ENCODE results near the gene ZBED1.

Gene ZBED1

DNA sequence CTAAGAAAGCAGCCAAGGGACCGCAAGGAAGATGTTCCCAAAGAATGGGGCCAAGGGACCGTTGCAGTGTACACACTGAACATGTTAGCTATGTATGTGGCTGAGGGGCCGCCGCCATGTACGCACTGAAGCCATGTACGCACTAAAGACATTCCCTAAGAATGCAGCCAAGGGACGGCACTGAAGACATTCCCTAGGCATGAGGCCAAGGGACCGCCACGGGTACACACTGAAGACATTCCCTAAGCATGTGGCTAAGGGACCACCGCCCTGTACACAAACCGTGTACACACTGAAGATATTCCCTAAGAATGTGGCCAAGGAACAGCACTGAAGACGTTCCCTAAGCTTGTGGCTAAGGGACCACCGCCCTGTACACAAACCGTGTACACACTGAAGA is 54.0 kb downstream of the ZBED1 start:
- no peaks in the 10 kb centered on the region for H3K36me3 ChIP-seq (ENCODE audit: low read depth)
- ATAC-seq (ENCODE audit: low read depth), result no peak
- no peaks in the 10 kb centered on the region for H3K27me3 ChIP-seq (ENCODE audit: insufficient read depth, poor library complexity, severe bottlenecking)
- DNase-seq (ENCODE audit: low spot score), result no peak
- H3K27ac ChIP-seq (ENCODE audit: poor library complexity, severe bottlenecking), result no peak overlapping the region
- no peaks in the 10 kb centered on the region for H3K9me3 ChIP-seq (ENCODE audit: severe bottlenecking)
- H3K4me1 ChIP-seq (ENCODE audit: insufficient read depth, poor library complexity, severe bottlenecking), result no peaks in the 10 kb centered on the region
- no peak overlapping the region for H3K4me3 ChIP-seq (ENCODE audit: severe bottlenecking)
- TF ChIP-seq, protein P1, sequence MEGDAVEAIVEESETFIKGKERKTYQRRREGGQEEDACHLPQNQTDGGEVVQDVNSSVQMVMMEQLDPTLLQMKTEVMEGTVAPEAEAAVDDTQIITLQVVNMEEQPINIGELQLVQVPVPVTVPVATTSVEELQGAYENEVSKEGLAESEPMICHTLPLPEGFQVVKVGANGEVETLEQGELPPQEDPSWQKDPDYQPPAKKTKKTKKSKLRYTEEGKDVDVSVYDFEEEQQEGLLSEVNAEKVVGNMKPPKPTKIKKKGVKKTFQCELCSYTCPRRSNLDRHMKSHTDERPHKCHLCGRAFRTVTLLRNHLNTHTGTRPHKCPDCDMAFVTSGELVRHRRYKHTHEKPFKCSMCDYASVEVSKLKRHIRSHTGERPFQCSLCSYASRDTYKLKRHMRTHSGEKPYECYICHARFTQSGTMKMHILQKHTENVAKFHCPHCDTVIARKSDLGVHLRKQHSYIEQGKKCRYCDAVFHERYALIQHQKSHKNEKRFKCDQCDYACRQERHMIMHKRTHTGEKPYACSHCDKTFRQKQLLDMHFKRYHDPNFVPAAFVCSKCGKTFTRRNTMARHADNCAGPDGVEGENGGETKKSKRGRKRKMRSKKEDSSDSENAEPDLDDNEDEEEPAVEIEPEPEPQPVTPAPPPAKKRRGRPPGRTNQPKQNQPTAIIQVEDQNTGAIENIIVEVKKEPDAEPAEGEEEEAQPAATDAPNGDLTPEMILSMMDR (IDR thresholded peaks at IDR 0.05; ENCODE audit: poor library complexity, severe bottlenecking), result no peak

GRCh38 chrX:2445662-2446623 is 54.8 kb downstream of the ZBED1 start:
- H3K36me3 ChIP-seq (ENCODE audit: low read depth), result no peaks in the 10 kb centered on the region
- ATAC-seq (ENCODE audit: low read depth) (no peak), DNase-seq (ENCODE audit: low spot score) (peak; percentile 42)
- H3K4me1 ChIP-seq (ENCODE audit: insufficient read depth, poor library complexity, severe bottlenecking), result no peaks in the 10 kb centered on the region
- TF ChIP-seq, protein P1 (IDR thresholded peaks at IDR 0.05; ENCODE audit: poor library complexity, severe bottlenecking), result no peak
- H3K27ac ChIP-seq (ENCODE audit: poor library complexity, severe bottlenecking), result no peak overlapping the region
- no peak overlapping the region for H3K4me3 ChIP-seq (ENCODE audit: severe bottlenecking)
- no peaks in the 10 kb centered on the region for H3K27me3 ChIP-seq (ENCODE audit: insufficient read depth, poor library complexity, severe bottlenecking)
- no peaks in the 10 kb centered on the region for H3K9me3 ChIP-seq (ENCODE audit: severe bottlenecking)

- Histone ChIP-seq H3K4me1 (ENCODE audit: insufficient read depth, poor library complexity, severe bottlenecking) (no peaks in the 10 kb centered on the region), H3K9me3 (ENCODE audit: severe bottlenecking) (no peaks in the 10 kb centered on the region), H3K27me3 (ENCODE audit: insufficient read depth, poor library complexity, severe bottlenecking) (no peaks in the 10 kb centered on the region), H3K4me3 (ENCODE audit: severe bottlenecking) (no peak overlapping the region), H3K27ac (ENCODE audit: poor library complexity, severe bottlenecking) (no peak overlapping the region), H3K36me3 (ENCODE audit: low read depth) (no peaks in the 10 kb centered on the region)
- DNase-seq (ENCODE audit: low spot score), result no peak
- ATAC-seq (ENCODE audit: low read depth), result no peak
- TF ChIP-seq, protein P1 (IDR thresholded peaks at IDR 0.05; ENCODE audit: poor library complexity, severe bottlenecking), result no peak
Observed at GRCh38 chrX:2442694-2443093, 58.1 kb downstream of the ZBED1 start.

GRCh38 chrX:2441466-2441865 is 59.3 kb downstream of the ZBED1 start:
- no peak for DNase-seq (ENCODE audit: low spot score)
- ATAC-seq (ENCODE audit: low read depth), result no peak
- Histone ChIP-seq H3K36me3 (ENCODE audit: low read depth) (no peaks in the 10 kb centered on the region), H3K27ac (ENCODE audit: poor library complexity, severe bottlenecking) (no peak overlapping the region), H3K9me3 (ENCODE audit: severe bottlenecking) (no peaks in the 10 kb centered on the region), H3K4me1 (ENCODE audit: insufficient read depth, poor library complexity, severe bottlenecking) (no peaks in the 10 kb centered on the region), H3K27me3 (ENCODE audit: insufficient read depth, poor library complexity, severe bottlenecking) (no peaks in the 10 kb centered on the region), H3K4me3 (ENCODE audit: severe bottlenecking) (no peak overlapping the region)
- TF ChIP-seq, protein P1 (IDR thresholded peaks at IDR 0.05; ENCODE audit: poor library complexity, severe bottlenecking), result no peak

DNA sequence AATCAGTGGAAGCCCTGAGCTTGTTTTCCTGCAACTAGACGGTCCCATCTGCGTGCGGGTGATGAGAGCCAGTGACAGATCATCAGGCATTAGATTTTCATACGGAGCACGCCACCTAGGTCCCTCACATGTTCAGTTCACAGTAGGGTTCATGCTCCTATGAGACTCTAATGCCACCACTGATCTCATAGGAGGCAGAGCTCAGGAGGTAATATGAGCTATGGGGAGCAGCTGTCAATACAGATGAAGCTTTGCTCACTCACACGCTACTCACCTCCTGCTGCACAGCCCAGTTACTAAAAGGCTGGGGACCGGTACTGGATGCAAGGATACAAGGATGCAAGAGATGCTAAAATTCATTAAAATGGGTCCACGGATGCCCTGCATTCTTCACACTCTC is 61.2 kb downstream of the ZBED1 start:
- Histone ChIP-seq H3K4me1 (ENCODE audit: insufficient read depth, poor library complexity, severe bottlenecking) (no peaks in the 10 kb centered on the region), H3K36me3 (ENCODE audit: low read depth) (no peaks in the 10 kb centered on the region), H3K9me3 (ENCODE audit: severe bottlenecking) (no peaks in the 10 kb centered on the region), H3K27me3 (ENCODE audit: insufficient read depth, poor library complexity, severe bottlenecking) (no peaks in the 10 kb centered on the region), H3K27ac (ENCODE audit: poor library complexity, severe bottlenecking) (no peak overlapping the region), H3K4me3 (ENCODE audit: severe bottlenecking) (no peak overlapping the region)
- TF ChIP-seq, protein P1 (IDR thresholded peaks at IDR 0.05; ENCODE audit: poor library complexity, severe bottlenecking), result no peak
- DNase-seq (ENCODE audit: low spot score), result no peak
- ATAC-seq (ENCODE audit: low read depth), result no peak
